Measurements from ENCODE around the gene SHCBP1L.
"Not testable (repeated sequence)": the region's sequence is repeated elsewhere in the genome, so short reads cannot be mapped to it uniquely, and the experiment has no call there.

Gene SHCBP1L

GRCh38 chr1:182965096-182965495 is 12.1 kb upstream of the SHCBP1L start:
- DNase-seq, result no peak

GRCh38 chr1:182962554-182963115 is 9.7 kb upstream of the SHCBP1L start:
- peak; percentile 90 for DNase-seq

GRCh38 chr1:182960046-182960445 is 7.1 kb upstream of the SHCBP1L start:
- DNase-seq, result no peak

GRCh38 chr1:182957902-182958395 is 5.0 kb upstream of the SHCBP1L start:
- DNase-seq, result no peak

GRCh38 chr1:182956708-182957365 is 3.9 kb upstream of the SHCBP1L start:
- DNase-seq, result no peak

GRCh38 chr1:182955596-182956588 is 2.9 kb upstream of the SHCBP1L start:
- DNase-seq, result peak; percentile 97

- no peak for DNase-seq
Measured at GRCh38 chr1:182953826-182954225, 860 bp upstream of the SHCBP1L start.

- DNase-seq, result not testable (repeated sequence)
Measured at GRCh38 chr1:182943336-182943735, 9.6 kb downstream of the SHCBP1L start.

GRCh38 chr1:182942145-182942544 is 10.8 kb downstream of the SHCBP1L start:
- DNase-seq, result peak; percentile 23

- DNase-seq, result no peak
Measured at GRCh38 chr1:182939413-182939812, 13.6 kb downstream of the SHCBP1L start.

GRCh38 chr1:182935716-182936115 is 17.2 kb downstream of the SHCBP1L start:
- DNase-seq, result no peak

GRCh38 chr1:182930985-182931384 is 22.0 kb downstream of the SHCBP1L start:
- no peak for DNase-seq

- no peak for DNase-seq
Measured at GRCh38 chr1:182927693-182928433, 25.1 kb downstream of the SHCBP1L start.

- no peak for DNase-seq
Measured at GRCh38 chr1:182925661-182926060, 27.3 kb downstream of the SHCBP1L start.

- DNase-seq, result peak; percentile 2
Measured at GRCh38 chr1:182917378-182917777, 35.6 kb downstream of the SHCBP1L start.

GRCh38 chr1:182913401-182913800 is 39.6 kb downstream of the SHCBP1L start:
- no peak for DNase-seq

- DNase-seq, result no peak
Measured at GRCh38 chr1:182910143-182910542, 42.8 kb downstream of the SHCBP1L start.

- DNase-seq, result no peak
Measured at GRCh38 chr1:182909578-182909977, 43.4 kb downstream of the SHCBP1L start.

GRCh38 chr1:182905321-182905720 is 47.6 kb downstream of the SHCBP1L start:
- DNase-seq, result no peak

- not testable (repeated sequence) for DNase-seq
Measured at GRCh38 chr1:182901946-182902345, 51.0 kb downstream of the SHCBP1L start.

- DNase-seq, result no peak
Measured at GRCh38 chr1:182897696-182898095, 55.3 kb downstream of the SHCBP1L start.

GRCh38 chr1:182890927-182891610 is 61.9 kb downstream of the SHCBP1L start:
- DNase-seq, result no peak
